ENCODE measurements around the gene FBN1. TPM values are rescaled to one million over a fixed set of nuclear protein-coding genes. Genes with fewer than 3 reads are reported as not detected.

Gene FBN1
- total and polyA plus RNA-seq, 7 donors, result 7.7 to 40.6 (median 16.4) TPM

GRCh38 chr15:48425051-48425450, 220.5 kb downstream of the FBN1 start:
- Histone ChIP-seq H3K4me3 (no peak overlapping the region), H3K27ac (no peak overlapping the region), H3K9me3 (no peaks in the 10 kb centered on the region), H3K4me1 (no peaks in the 10 kb centered on the region), H3K27me3 (ENCODE audit: insufficient read depth in 3 of 3, low read length in 2 of 3) (no peaks in the 10 kb centered on the region), H3K36me3 (ENCODE audit: insufficient read depth in 1 of 2, low read depth in 1 of 2) (peaks cover 0 to 19% of the 10 kb centered on the region in 2 donors)
- 96 to 97% (median 97%) methylated on average over 2 of the region's 2 CpGs for WGBS, 3 donors
- no peak for ATAC-seq
- DNase-seq, result no peak
- intact Hi-C loops (cut with DNase I), result no loop called here
- no peak for TF ChIP-seq CTCF (IDR thresholded peaks at IDR 0.05)

GRCh38 chr15:48423896-48424475, 221.5 kb downstream of the FBN1 start:
- Histone ChIP-seq H3K4me1 (no peaks in the 10 kb centered on the region), H3K27ac (no peak overlapping the region), H3K9me3 (no peaks in the 10 kb centered on the region), H3K36me3 (ENCODE audit: insufficient read depth in 1 of 2, low read depth in 1 of 2) (peaks cover 0 to 26% of the 10 kb centered on the region in 2 donors), H3K4me3 (no peak overlapping the region), H3K27me3 (ENCODE audit: insufficient read depth in 3 of 3, low read length in 2 of 3) (no peaks in the 10 kb centered on the region)
- 68 to 74% (median 71%) methylated on average over 2 of the region's 2 CpGs for WGBS, 3 donors
- intact Hi-C loops (cut with DNase I), result no loop called here
- TF ChIP-seq CTCF (IDR thresholded peaks at IDR 0.05), result no peak
- DNase-seq, result no peak
- ATAC-seq, result no peak

- no peak overlapping the region for H3K4me3 ChIP-seq
- H3K9me3 ChIP-seq, result no peaks in the 10 kb centered on the region
- 85 to 91% (median 88%) methylated on average over 3 of the region's 3 CpGs for WGBS, 3 donors
- no peak overlapping the region for H3K27ac ChIP-seq
- ATAC-seq (no peak), DNase-seq (no peak)
- H3K36me3 ChIP-seq (ENCODE audit: insufficient read depth in 1 of 2, low read depth in 1 of 2), result peaks cover 0 to 23% of the 10 kb centered on the region in 2 donors
- TF ChIP-seq CTCF (IDR thresholded peaks at IDR 0.05), result no peak
- intact Hi-C loops (cut with DNase I), result no loop called here
- H3K4me1 ChIP-seq, result no peaks in the 10 kb centered on the region
- no peaks in the 10 kb centered on the region for H3K27me3 ChIP-seq (ENCODE audit: insufficient read depth in 3 of 3, low read length in 2 of 3)
Observed at GRCh38 chr15:48423342-48423741, 222.2 kb downstream of the FBN1 start.

GRCh38 chr15:48422401-48422800, 223.1 kb downstream of the FBN1 start:
- H3K27me3 ChIP-seq (ENCODE audit: insufficient read depth in 3 of 3, low read length in 2 of 3), result peaks cover 0 to 2% (median 0%) of the 10 kb centered on the region in 3 donors
- ATAC-seq, result no peak
- no peak for TF ChIP-seq CTCF (IDR thresholded peaks at IDR 0.05)
- H3K36me3 ChIP-seq (ENCODE audit: insufficient read depth in 1 of 2, low read depth in 1 of 2), result peaks cover 0 to 23% of the 10 kb centered on the region in 2 donors
- H3K4me1 ChIP-seq, result no peaks in the 10 kb centered on the region
- H3K9me3 ChIP-seq, result no peaks in the 10 kb centered on the region
- DNase-seq, result no peak
- intact Hi-C loops (cut with DNase I), result no loop called here
- H3K27ac ChIP-seq, result no peak overlapping the region
- no peak overlapping the region for H3K4me3 ChIP-seq
- WGBS, 3 donors, result 39 to 50% (median 43%) methylated on average over 3 of the region's 3 CpGs

GRCh38 chr15:48421362-48421761, 224.1 kb downstream of the FBN1 start:
- no peak overlapping the region for H3K4me3 ChIP-seq
- H3K36me3 ChIP-seq (ENCODE audit: insufficient read depth in 1 of 2, low read depth in 1 of 2), result peaks cover 0 to 23% of the 10 kb centered on the region in 2 donors
- intact Hi-C loops (cut with DNase I), result no loop called here
- H3K27me3 ChIP-seq (ENCODE audit: insufficient read depth in 3 of 3, low read length in 2 of 3), result peaks cover 0 to 2% (median 0%) of the 10 kb centered on the region in 3 donors
- H3K27ac ChIP-seq, result no peak overlapping the region
- TF ChIP-seq CTCF (IDR thresholded peaks at IDR 0.05), result no peak
- no peaks in the 10 kb centered on the region for H3K4me1 ChIP-seq
- ATAC-seq (no peak), DNase-seq (no peak)
- no peaks in the 10 kb centered on the region for H3K9me3 ChIP-seq
- WGBS, 3 donors, result 81 to 92% (median 83%) methylated on average over 5 of the region's 5 CpGs
